ENCODE measurements around the gene LMBRD2.

The LMBRD2 gene

GRCh38 chr5:36105819-36106218 is 45.9 kb downstream of the LMBRD2 start:
- no peak for DNase-seq (ENCODE audit: low read depth)

GRCh38 chr5:36099748-36100147 is 51.9 kb downstream of the LMBRD2 start:
- DNase-seq (ENCODE audit: low read depth) = no peak

GRCh38 chr5:36096486-36096885 is 55.2 kb downstream of the LMBRD2 start:
- DNase-seq (ENCODE audit: low read depth) = no peak

- no peak for DNase-seq (ENCODE audit: low read depth)
Observed at GRCh38 chr5:36089989-36090388, 61.7 kb downstream of the LMBRD2 start.

- DNase-seq (ENCODE audit: low read depth) = no peak
Observed at GRCh38 chr5:36079200-36079781, 72.4 kb downstream of the LMBRD2 start.

GRCh38 chr5:36078430-36078829 is 73.3 kb downstream of the LMBRD2 start:
- DNase-seq (ENCODE audit: low read depth) = no peak

- DNase-seq (ENCODE audit: low read depth) = no peak
Observed at GRCh38 chr5:36073595-36074216, 78.0 kb downstream of the LMBRD2 start.

GRCh38 chr5:36070687-36071571 is 80.8 kb downstream of the LMBRD2 start:
- DNase-seq (ENCODE audit: low read depth) = no peak

- DNase-seq (ENCODE audit: low read depth) = no peak
Observed at GRCh38 chr5:36068751-36069281, 82.9 kb downstream of the LMBRD2 start.

- no peak for DNase-seq (ENCODE audit: low read depth)
Observed at GRCh38 chr5:36066540-36067210, 85.0 kb downstream of the LMBRD2 start, which contains the start of gene UGT3A2. Gene UGT3A2, minus strand, starts transcription at chr5:36066882. Its CDS starts 93 bp downstream, at chr5:36066789.

- no peak for DNase-seq (ENCODE audit: low read depth)
Observed at GRCh38 chr5:36066001-36066539, 85.6 kb downstream of the LMBRD2 start.

GRCh38 chr5:36060420-36060887 is 91.2 kb downstream of the LMBRD2 start:
- DNase-seq (ENCODE audit: low read depth) = no peak

- no peak for DNase-seq (ENCODE audit: low read depth)
Observed at GRCh38 chr5:36059571-36060419, 91.9 kb downstream of the LMBRD2 start.

- DNase-seq (ENCODE audit: low read depth) = no peak
Observed at GRCh38 chr5:36058776-36059175, 92.9 kb downstream of the LMBRD2 start.

GRCh38 chr5:36057386-36057785 is 94.3 kb downstream of the LMBRD2 start:
- DNase-seq (ENCODE audit: low read depth) = no peak

- DNase-seq (ENCODE audit: low read depth) = no peak
Observed at GRCh38 chr5:36056422-36056821, 95.3 kb downstream of the LMBRD2 start.

GRCh38 chr5:36055984-36056383 is 95.7 kb downstream of the LMBRD2 start:
- no peak for DNase-seq (ENCODE audit: low read depth)

GRCh38 chr5:36054647-36055046 is 97.0 kb downstream of the LMBRD2 start:
- no peak for DNase-seq (ENCODE audit: low read depth)

GRCh38 chr5:36052538-36052937 is 99.1 kb downstream of the LMBRD2 start:
- DNase-seq (ENCODE audit: low read depth) = no peak

GRCh38 chr5:36049949-36050348 is 101.7 kb downstream of the LMBRD2 start:
- DNase-seq (ENCODE audit: low read depth) = no peak
